ENCODE results near the gene CERS6. TPM values are rescaled to one million over a fixed set of nuclear protein-coding genes. Genes with fewer than 3 reads are reported as not detected.

The CERS6 gene
- total and polyA plus RNA-seq, 3 donors from 2014 or later = 24.7 to 71.0 (median 59.4) TPM

- Histone ChIP-seq H3K27me3 (no peaks in the 10 kb centered on the region), H3K4me3 (no peak overlapping the region), H3K4me1 (no peaks in the 10 kb centered on the region), H3K9me3 (no peaks in the 10 kb centered on the region), H3K36me3 (ENCODE audit: low read depth, missing control alignments) (no peaks in the 10 kb centered on the region), H3K27ac (no peak overlapping the region)
- TF ChIP-seq POLR2A (IDR thresholded peaks at IDR 0.05) (no peak), CTCF (IDR thresholded peaks at IDR 0.05) (no peak)
- intact Hi-C loops (cut with DNase I; ENCODE audit: low total_unique reads) = no loop called here
- 86 to 88% methylated on average over 3 of the region's 3 CpGs for WGBS, 2 donors
- DNase-seq = no peak
Measured at GRCh38 chr2:168601741-168602140, 145.7 kb downstream of the CERS6 start.

DNA sequence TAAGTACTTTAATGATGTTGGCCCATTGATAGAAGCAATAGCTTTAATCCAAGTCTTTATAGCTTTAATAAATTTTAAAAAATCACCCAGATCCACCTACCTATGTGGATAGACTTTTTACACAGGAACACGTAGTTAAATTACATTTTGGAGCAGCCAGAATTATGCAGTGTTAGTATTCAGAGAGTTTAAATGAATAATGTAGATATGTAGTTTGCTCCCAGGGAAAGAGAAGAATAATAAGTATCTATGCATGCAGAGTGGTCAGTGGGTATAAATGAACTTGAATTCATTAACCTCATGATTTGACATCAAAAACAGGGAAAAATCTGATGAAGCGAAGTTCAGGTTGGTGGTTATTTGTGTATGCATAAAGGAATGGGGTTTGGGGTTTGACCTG, 146.3 kb downstream of the CERS6 start:
- no peak for TF ChIP-seq CTCF (IDR thresholded peaks at IDR 0.05)
- TF ChIP-seq POLR2A (IDR thresholded peaks at IDR 0.05) = no peak
- WGBS, 2 donors = 89 to 100% methylated on average over 2 of the region's 2 CpGs
- Histone ChIP-seq H3K4me1 (no peaks in the 10 kb centered on the region), H3K27me3 (no peaks in the 10 kb centered on the region), H3K27ac (no peak overlapping the region), H3K36me3 (ENCODE audit: low read depth, missing control alignments) (no peaks in the 10 kb centered on the region), H3K4me3 (no peak overlapping the region), H3K9me3 (no peaks in the 10 kb centered on the region)
- intact Hi-C loops (cut with DNase I; ENCODE audit: low total_unique reads) = no loop called here
- no peak for DNase-seq

DNA sequence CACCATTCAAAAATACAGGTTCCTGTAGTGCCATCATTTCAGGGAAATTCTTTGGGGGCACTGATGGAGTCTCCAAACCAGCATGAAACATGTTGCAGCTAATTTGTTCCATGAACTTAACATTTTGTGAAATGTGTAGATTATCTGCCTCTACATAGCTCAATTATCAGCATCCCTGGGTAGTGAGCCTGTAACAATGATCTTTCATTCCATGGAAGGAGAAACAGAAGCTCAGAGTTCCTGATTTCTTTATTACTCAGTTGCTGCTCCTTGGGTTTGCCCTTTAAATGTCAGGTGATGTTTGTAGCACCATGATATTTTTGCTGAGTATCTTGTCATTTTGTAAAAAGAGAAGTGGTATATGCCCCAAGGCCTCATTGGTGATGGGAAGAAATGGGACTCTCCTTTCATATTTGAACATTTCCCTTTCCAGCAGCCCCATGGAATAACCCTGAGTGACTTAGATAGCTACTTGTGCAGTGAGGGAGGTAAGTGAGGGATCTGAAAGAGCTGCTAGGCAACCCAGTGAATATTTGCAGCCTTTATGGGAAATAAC, 146.9 kb downstream of the CERS6 start:
- no peak for DNase-seq
- H3K36me3 ChIP-seq (ENCODE audit: low read depth, missing control alignments) = no peaks in the 10 kb centered on the region
- TF ChIP-seq CTCF (IDR thresholded peaks at IDR 0.05) (no peak), POLR2A (IDR thresholded peaks at IDR 0.05) (no peak)
- intact Hi-C loops (cut with DNase I; ENCODE audit: low total_unique reads) = no loop called here
- H3K4me3 ChIP-seq = no peak overlapping the region
- H3K9me3 ChIP-seq = no peaks in the 10 kb centered on the region
- no peaks in the 10 kb centered on the region for H3K4me1 ChIP-seq
- H3K27ac ChIP-seq = no peak overlapping the region
- H3K27me3 ChIP-seq = no peaks in the 10 kb centered on the region

DNA sequence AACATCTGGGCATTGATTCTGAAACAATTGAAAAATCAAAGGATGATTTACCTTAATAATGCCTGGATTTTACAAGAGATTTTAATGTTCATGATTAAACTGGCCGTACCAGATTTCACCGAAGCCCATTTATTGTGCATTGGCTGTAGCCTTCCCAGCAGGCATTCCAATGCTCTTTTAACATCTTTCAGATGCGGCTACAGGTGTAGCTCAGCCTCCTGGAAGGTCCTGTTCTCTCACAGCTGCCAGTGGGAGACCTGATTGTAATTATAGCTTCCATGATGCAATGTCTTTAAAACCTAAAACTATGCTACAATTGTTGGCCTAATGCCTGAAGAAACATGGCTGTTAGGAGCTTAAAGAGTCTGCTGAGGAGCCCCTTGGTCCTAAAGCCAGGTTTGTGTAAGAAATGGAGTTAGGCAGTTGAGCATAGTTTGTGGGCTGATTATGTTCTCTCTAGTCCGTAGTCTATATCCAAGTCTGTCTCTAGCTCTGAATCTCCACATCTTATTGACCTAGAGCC, 147.4 kb downstream of the CERS6 start:
- intact Hi-C loops (cut with DNase I; ENCODE audit: low total_unique reads) = no loop called here
- TF ChIP-seq CTCF (IDR thresholded peaks at IDR 0.05) = no peak
- TF ChIP-seq POLR2A (IDR thresholded peaks at IDR 0.05) = no peak
- 91 to 98% methylated on average over 4 of the region's 4 CpGs for WGBS, 2 donors
- Histone ChIP-seq H3K4me3 (no peak overlapping the region), H3K9me3 (no peaks in the 10 kb centered on the region), H3K27me3 (no peaks in the 10 kb centered on the region), H3K36me3 (ENCODE audit: low read depth, missing control alignments) (no peaks in the 10 kb centered on the region), H3K4me1 (no peaks in the 10 kb centered on the region), H3K27ac (no peak overlapping the region)
- DNase-seq = no peak

DNA sequence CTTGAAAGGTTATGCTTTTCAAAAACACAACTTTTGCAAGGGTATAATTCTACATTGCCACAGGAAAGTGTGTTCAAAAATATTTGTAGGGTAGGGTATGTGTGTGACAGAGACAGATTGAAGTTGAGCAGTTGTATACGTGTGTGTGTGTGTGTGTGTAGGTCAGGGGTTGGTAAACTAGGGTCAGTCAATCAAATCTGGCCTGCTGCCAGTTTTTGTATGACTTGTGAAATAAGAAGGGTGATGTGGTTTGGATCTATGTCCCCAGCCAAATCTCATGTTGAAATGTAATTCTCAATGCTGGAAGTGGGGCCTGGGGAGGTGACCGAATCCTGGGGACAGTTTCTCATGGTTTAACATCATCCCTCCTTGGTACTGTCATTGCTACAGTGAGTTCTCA, 148.2 kb downstream of the CERS6 start:
- Histone ChIP-seq H3K27ac (no peak overlapping the region), H3K4me1 (no peaks in the 10 kb centered on the region), H3K9me3 (no peaks in the 10 kb centered on the region), H3K4me3 (no peak overlapping the region), H3K27me3 (no peaks in the 10 kb centered on the region), H3K36me3 (ENCODE audit: low read depth, missing control alignments) (no peaks in the 10 kb centered on the region)
- WGBS, 2 donors = 80 to 88% methylated on average over 2 of the region's 2 CpGs
- DNase-seq = no peak
- intact Hi-C loops (cut with DNase I; ENCODE audit: low total_unique reads) = no loop called here
- no peak for TF ChIP-seq CTCF (IDR thresholded peaks at IDR 0.05)
- TF ChIP-seq POLR2A (IDR thresholded peaks at IDR 0.05) = no peak

Data from testis (tissue), 3 donors.